Inferior parietal cortex (tissue), 1 donor: ENCODE results near the gene EZR.
"Not testable (repeated sequence)": the region's sequence is repeated elsewhere in the genome, so short reads cannot be mapped to it uniquely, and the experiment has no call there.

Experiments
- DNase-seq: peaks from one replicate; pipeline ENCODE4 v3.0.0-alpha.2; 2016; ENCODE audit errors: extremely low spot score

EZR gene

DNA sequence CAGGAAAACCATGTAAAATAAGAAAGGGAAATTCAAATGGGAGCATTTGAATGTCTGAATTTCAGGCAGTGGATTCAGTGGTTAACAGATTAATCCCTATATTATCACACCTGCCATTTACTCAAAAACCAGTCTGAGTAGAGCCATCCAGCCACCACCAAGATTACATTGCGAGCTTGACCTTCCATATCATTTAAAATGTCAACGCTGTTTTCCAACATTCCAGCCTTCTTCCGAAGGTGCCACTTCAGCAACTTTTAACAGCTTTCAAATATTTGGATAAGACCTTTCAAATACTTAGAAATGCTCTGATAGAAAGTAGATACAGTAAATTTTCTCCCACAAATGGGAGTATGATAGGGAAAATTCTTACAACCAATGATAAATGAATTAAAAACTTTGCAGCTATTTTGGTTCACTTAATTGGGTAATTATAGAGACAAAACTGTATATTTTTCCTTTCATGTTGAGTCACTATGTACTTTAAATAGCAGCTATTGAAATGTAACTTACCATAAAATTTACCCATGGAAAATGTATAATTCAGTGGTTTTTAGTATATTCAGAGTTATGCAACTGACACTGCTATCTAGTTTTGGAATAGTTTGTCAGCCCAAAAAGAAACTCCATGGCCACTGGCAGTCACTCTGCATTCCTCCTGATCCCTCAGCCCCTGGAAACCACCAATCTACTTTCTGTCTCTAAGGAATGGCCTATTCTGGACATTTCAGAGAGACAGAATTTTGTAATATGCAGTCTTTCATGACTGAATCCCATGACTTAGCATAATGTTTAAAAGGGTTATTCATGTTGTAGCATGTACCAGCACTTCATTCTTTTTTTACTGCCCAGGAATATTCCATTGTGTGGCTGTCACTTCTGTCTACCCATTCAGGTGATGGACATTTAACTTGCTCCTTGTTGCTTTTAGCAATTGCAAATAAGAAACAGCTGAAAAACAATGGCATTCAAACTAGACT is 21.5 kb downstream of the EZR start:
- DNase-seq = no peak

DNA sequence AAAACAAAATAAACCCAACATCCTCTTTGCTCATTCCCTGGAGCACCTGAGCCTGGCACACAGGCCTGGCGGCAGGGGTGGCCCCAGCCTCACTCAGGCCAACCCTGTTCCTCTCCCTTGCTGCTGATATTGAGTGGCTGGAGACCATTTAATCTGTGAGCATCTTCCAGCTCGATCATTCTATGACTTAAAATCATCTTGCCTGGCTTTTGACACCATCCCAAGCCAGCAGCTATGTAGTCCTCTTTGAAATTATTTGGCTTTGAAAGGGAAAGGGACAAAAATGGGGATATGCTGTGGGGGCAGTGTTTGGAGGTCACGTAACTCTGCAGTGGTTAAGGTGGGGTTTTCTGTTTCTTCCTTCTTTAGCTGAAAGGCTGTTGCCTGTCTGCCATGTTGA is 22.8 kb downstream of the EZR start:
- no peak for DNase-seq

GRCh38 chr6:158795516-158795915 is 23.7 kb downstream of the EZR start:
- no peak for DNase-seq

DNA sequence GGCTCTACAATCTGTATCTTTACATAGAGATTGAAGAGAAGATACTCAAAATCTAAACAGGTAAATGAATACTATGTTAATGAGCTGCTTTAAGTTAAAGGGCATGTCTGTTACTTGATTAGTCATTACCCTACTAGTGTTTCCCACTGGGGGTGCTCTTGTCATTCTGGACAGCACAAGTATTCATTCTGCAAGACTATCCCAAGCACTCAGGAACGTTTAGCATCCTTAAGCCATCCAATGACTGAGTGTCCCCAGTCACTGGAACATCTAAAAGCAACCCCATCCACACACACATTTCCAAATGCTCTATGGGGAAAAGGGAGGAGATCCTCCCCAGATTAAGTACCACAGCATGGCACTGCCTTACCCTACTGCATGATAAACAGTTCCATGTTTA is 25.7 kb downstream of the EZR start:
- no peak for DNase-seq

- DNase-seq = not testable (repeated sequence)
Measured at GRCh38 chr6:158792505-158792904, 26.7 kb downstream of the EZR start.

- DNase-seq = no peak
Measured at GRCh38 chr6:158791274-158791855, 27.8 kb downstream of the EZR start.

- no peak for DNase-seq
Measured at GRCh38 chr6:158789115-158789917, 29.9 kb downstream of the EZR start.

DNA sequence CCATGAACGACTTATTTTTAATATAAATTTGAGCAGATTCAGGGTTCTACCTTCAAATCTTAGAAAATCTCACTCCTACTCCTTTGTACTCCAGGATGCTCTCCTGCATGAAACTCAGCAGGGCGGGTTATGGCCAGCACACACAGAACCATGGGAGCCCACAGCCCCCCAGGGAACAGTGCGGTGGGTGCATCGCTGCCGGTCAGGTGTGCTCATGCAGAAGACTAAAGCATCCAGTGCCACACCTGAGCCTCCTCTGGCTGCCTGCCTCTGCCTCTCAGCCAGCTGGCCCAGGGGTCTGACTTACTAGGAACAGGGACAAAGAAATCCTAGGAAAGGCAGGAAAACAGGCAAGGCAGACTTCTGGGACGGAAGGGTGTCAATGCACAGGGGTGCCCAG is 31.8 kb downstream of the EZR start:
- no peak for DNase-seq

GRCh38 chr6:158786645-158787304 is 32.4 kb downstream of the EZR start:
- no peak for DNase-seq

DNA sequence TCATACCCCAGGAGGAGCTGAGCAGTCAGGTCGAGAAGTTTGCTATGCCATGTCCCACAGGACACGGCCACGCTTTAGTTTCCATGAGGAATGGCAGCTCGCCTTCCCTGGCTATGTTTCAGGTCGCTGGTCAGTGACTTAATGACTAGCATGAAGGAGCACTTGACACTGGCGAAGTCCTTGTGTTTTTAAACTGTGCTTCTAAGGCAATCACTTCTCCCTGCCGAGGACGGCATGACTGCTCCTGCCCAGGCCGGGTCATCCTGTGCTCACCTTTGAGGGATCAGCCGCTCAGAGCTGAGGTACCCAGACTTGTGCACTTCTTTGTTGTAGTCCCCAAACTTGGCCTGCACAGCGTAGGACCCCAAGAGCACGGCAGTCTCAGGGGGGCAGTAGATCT is 34.1 kb downstream of the EZR start:
- DNase-seq = no peak

DNA sequence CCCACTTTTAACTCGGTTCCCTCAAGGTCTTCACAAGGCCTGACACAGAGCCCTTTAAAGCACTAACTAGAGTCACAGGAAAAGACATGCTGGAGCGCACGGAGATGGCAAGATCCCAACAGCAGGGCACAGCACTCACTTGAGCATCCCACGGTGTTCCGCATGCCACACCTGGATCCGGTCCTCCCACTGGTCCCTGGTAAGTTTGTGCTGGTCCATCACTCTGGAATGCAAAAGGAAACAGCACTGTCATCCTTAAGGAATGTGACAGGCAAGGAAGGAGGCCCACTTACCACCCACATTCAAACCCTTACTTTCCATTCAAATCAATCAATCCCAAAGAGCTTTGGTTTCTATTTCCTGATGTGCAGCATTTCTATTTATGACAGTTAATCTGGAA is 34.7 kb downstream of the EZR start:
- DNase-seq = no peak

GRCh38 chr6:158783851-158784250 is 35.3 kb downstream of the EZR start:
- no peak for DNase-seq

DNA sequence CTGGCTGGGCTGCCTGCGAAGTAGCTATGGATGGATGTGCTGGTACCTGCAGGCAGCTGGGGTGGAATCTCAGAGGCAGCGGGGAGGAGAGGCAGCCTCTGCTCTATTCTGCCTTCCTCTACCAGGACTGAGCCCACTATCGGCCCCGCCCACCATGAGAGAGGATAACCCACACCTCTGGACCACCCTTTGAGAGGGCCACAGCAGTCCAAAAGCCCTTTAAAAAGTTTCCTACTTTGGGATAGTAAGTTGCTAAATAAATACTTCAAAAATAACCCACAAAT is 36.1 kb downstream of the EZR start:
- DNase-seq = no peak

- no peak for DNase-seq
Measured at GRCh38 chr6:158782432-158783166, 36.6 kb downstream of the EZR start.

DNA sequence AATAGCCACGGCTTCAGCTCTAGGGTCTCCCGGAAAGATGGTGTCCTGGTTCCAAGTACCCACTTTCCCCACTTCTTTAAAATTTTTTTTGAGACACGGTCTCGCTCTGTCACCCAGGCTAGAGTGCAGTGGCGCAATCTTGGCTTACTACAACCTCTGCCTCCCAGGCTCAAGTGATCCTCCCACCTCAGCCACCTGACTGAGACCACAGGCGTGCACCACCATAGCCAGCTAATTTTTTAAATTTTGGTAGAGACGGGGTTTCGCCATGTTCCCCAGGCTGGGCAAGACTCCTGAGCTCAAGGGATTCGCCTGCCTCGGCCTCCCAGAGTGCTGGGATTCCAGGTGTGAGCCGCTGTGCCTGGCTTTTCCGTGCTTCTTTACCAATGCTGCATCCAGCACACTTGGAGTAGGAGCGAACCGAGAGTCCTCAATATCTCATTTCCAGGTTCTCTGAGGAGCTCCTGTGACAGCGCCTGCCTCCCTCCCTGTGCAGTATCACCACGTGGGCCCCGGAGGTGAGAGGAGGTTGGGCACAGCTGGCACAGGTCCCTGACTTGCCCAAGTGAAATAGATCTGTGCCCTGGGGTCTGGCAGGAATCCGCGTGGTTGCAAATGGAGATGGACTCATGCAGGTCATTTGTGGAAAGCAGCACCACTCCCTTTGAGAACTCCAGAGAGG is 37.3 kb downstream of the EZR start:
- no peak for DNase-seq

DNA sequence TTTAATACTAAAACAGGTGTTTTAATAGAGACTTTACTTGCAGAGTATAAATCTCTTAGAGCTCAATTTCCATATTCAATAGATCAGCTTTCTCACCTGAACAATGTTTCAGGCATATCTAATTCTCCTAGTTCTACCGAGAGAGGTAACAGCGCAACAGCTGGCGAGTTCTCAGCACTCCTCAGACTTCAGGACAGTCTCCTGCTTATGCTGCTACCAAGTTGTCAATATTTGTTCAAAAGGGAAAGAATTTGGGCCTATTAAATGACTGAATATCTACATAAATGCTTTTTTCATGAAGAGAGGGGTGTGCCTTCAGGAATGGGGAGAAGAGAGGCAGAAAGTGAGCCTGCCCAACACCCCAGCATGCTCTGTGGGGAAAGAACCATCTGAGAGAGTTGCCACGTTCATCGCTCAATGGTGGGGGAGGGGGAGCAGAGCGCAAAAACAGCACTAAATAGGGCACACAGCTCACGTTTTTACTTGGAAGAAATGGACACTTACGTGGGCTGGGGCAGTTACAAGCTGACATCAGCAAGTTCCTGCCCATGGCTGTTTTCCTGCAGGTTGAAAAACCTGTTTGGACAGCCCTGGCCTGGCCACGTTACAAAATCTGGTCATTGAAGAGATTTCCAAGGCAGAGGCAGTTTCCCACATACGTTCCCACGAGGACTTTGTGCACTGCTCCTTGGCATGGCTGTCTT is 38.0 kb downstream of the EZR start:
- DNase-seq = no peak

DNA sequence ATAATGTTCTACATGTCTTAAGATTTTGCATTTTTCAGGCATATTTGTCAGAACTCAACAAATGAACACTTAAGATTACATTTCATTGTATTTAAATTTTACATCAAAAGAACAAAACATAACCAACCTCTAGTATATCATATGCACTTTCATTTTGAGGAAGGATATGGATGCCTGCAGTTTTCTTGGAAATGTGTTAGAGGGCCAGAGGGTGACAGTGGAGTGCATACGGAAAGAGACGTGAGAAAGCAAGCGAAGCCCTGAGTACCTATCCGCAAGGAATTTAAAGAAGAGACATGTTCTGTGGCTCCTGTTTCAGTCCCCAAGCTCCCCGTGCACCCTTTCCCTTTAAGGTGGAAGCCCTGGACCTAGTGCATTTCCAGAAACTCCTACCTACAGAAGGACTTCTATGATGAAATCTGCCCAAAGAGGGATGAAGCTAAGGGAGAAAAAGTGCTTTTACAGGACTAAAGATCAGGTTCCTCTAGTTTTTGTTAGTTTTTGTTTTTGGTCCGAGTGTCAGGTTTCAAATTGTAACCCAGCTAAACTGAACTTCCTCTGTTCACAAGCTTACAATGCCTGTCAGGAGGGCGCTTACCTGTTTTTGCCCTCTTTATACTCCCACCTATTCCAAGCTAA is 38.8 kb downstream of the EZR start:
- no peak for DNase-seq

- no peak for DNase-seq
Measured at GRCh38 chr6:158778005-158778527, 41.1 kb downstream of the EZR start.

DNA sequence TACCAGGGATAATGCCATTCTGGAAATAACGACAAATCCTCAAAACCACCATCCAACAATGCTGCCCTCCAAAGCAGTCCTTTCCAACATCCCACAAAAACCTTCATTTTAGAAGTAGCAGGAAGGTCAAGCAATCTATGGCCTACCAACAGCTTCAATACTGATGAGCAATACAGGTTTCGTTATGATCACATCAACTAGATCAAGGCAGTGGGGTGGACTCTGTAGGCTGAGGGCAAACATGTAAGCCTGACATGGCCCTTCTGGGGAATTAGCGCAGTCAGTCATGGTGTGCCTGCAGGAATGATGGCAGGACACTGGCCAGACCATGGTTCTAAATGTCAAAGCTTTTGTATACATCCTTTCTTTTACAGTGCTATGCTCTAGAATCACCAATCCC is 41.7 kb downstream of the EZR start:
- DNase-seq = no peak

DNA sequence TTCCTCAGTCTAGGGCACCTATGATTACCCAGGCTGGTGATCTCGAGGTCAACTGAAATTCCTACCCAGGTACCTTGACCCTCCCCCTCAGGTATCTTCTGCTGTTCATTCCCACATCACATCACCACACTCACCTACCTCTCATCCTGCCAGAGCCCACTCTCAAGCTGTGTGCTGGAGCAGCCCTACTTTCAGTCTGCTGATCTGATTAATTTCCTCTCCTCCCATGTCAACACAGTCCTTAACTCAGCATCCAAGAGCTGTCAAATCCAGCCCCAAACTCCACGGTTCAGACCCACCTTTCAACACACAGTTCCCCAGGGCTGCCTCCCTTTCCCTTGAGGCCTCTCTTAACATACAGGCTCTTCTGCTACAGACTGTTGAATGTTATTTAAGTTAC is 42.4 kb downstream of the EZR start:
- no peak for DNase-seq
